Gastroesophageal sphincter (tissue), 3 donors: Measurements from ENCODE around the gene PRND.
"Not testable (repeated sequence)": the region's sequence is repeated elsewhere in the genome, so short reads cannot be mapped to it uniquely, and the experiment has no call there.

ENCODE experiments used
- EP300 ChIP-seq: sonication (generic); formaldehyde crosslinking; IDR thresholded peaks from one replicate; pipeline ENCODE4 v1.6.1; 2017; ENCODE audit warnings: antibody characterized with exemption, mild to moderate bottlenecking
- POLR2A ChIP-seq, 2 donors: fragments of 450-650 bp; IDR thresholded peaks; one replicate each; pipeline ENCODE4 v1.6.1; 2017; ENCODE audit warnings: antibody characterized with exemption in 2 of 2, mild to moderate bottlenecking in 2 of 2, moderate library complexity in 1 of 2
- TF ChIP-seq, protein P1 (sequence below), 4 experiments: fragments of 200-600 bp in 2 of 4; fragments of 450-650 bp in 2 of 4; sonication (generic) in 1 of 4; IDR thresholded peaks; one replicate each; pipeline ENCODE4 v1.5.1; 2017 to 2019; ENCODE audit warnings: antibody characterized with exemption in 4 of 4, mild to moderate bottlenecking in 2 of 4, moderate library complexity in 2 of 4

DNA sequence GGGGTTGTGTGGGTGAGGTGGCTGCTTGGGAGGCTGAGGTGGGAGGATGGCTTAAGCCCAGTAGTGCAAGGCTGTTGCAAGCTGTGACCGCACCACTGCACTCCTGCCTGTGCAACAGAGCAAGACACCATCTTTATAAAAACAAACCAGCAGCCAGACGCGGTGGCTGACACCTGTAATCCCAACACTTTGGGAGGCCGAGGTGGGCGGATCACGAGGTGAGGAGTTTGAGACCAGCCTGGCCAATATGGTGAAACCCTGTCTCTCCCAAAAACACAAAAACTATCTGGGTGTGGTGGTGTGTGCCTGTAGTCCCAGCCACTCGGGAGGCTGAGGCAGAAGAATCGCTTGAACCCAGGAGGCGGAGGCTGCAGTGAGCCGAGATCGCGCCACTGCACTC is 14.8 kb upstream of the PRND start:
- TF ChIP-seq, protein P1, sequence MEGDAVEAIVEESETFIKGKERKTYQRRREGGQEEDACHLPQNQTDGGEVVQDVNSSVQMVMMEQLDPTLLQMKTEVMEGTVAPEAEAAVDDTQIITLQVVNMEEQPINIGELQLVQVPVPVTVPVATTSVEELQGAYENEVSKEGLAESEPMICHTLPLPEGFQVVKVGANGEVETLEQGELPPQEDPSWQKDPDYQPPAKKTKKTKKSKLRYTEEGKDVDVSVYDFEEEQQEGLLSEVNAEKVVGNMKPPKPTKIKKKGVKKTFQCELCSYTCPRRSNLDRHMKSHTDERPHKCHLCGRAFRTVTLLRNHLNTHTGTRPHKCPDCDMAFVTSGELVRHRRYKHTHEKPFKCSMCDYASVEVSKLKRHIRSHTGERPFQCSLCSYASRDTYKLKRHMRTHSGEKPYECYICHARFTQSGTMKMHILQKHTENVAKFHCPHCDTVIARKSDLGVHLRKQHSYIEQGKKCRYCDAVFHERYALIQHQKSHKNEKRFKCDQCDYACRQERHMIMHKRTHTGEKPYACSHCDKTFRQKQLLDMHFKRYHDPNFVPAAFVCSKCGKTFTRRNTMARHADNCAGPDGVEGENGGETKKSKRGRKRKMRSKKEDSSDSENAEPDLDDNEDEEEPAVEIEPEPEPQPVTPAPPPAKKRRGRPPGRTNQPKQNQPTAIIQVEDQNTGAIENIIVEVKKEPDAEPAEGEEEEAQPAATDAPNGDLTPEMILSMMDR (IDR thresholded peaks at IDR 0.05), result not testable (repeated sequence)
- TF ChIP-seq EP300; POLR2A (IDR thresholded peaks at IDR 0.05): not testable (repeated sequence)
